Heart right ventricle (tissue), 16 donors: ENCODE measurements around the gene DYNC1I1. TPM values are rescaled to one million over a fixed set of nuclear protein-coding genes. Genes with fewer than 3 reads are reported as not detected.

Experiments used
- ATAC-seq, 8 donors: fragments of 200-7000 bp; cut with Tn5 transposase; one replicate each; pipeline ENCODE4 v1.9.1; 2020; ENCODE audit warnings: mild to moderate bottlenecking in 8 of 8, moderate library complexity in 8 of 8, moderate number of reproducible peaks in 1 of 8
- DNase-seq, 2 donors: peaks; one replicate each; pipeline ENCODE4 v3.0.0-alpha.2; 2020
- H3K27ac ChIP-seq, 10 donors: fragments of 200-600 bp; sonication (generic) in 2 of 10; one replicate each; pipeline versions ENCODE4 v1.5.0 to v1.8.0; 2020 to 2022; ENCODE audit warnings: mild to moderate bottlenecking in 3 of 10
- H3K27me3 ChIP-seq, 7 donors: fragments of 200-600 bp; one replicate each; pipeline ENCODE4 v1.8.0; 2021 to 2022; ENCODE audit warnings: mild to moderate bottlenecking in 2 of 7
- H3K36me3 ChIP-seq, 9 donors: fragments of 200-600 bp; sonication (generic) in 1 of 9; one replicate each; pipeline versions ENCODE4 v1.5.0 to v1.8.0; 2020 to 2022; ENCODE audit warnings: mild to moderate bottlenecking in 2 of 9
- H3K4me1 ChIP-seq, 9 donors: fragments of 200-600 bp; sonication (generic) in 1 of 9; one replicate each; pipeline versions ENCODE4 v1.5.0 to v1.8.0; 2020 to 2022; ENCODE audit warnings: mild to moderate bottlenecking in 4 of 9
- H3K4me3 ChIP-seq, 10 donors: fragments of 200-600 bp; sonication (generic) in 2 of 10; one replicate each; pipeline versions ENCODE4 v1.5.0 to v1.8.0; 2020 to 2022; ENCODE audit warnings: mild to moderate bottlenecking in 7 of 10, moderate library complexity in 2 of 10
- H3K9me3 ChIP-seq, 11 donors: fragments of 200-600 bp in 10 of 11; sonication (generic) in 2 of 11; one replicate each; pipeline versions ENCODE4 v1.5.0 to v1.8.0; 2013 to 2022; ENCODE audit warnings: mild to moderate bottlenecking in 2 of 11, control low read depth in 1 of 11, moderate library complexity in 1 of 11
- CTCF ChIP-seq, 9 donors: fragments of 200-600 bp; sonication (generic) in 2 of 9; IDR thresholded peaks; one replicate each; pipeline versions ENCODE4 v1.5.0 to v1.8.0; 2021 to 2022; ENCODE audit warnings: antibody characterized with exemption in 9 of 9, mild to moderate bottlenecking in 5 of 9, moderate library complexity in 1 of 9
- WGBS, 2 donors: extraction: QIAGEN DNeasy Blood & Tissue Kit; methylation state at CpG; one replicate each; pipeline ENCODE4 v1.1.7; 2013; ENCODE audit warnings: inconsistent platforms in 1 of 2; 5-methylcytosine and 5-hydroxymethylcytosine counted together
- intact Hi-C, 10 donors: fragments of 100-400 bp; cut with DNase I; formaldehyde crosslinking; loops; one replicate each; pipeline versions ENCODE4 v1.11.1 to v1.14.2; 2022
- polyA plus RNA-seq, 2 donors: library from polyadenylated mRNA; stranded (reverse); fragments of 200-250 nt; gene quantifications; one replicate each; pipeline ENCODE4 v1.2.3, GENCODE V29; 2013
- total RNA-seq, 10 donors: library from RNA; stranded (reverse); fragmentation: NEBNext Ultra II Directional in 3 of 10; extraction: Animal tissue kit (Norgen Biotek cat#: 25700) in 3 of 10; gene quantifications; one replicate each; pipeline versions ENCODE4 v1.2.1 to v1.2.4, GENCODE V29; 2021 to 2023
- donor health status: Arrhythmogenic right ventricular cardiomyopathy.
- donor health status: ischemic (EF 13 %, LVEDD 7.1; RV severe dilation, severe dysfunction).
- donor health status: healthy with polysubstance abuse.
- donor health status: DM: no; HTN: yes; CAD: no.
- donor health status: DM: no; HTN: no; CAD: no.
- donor health status: ischemic (EF 25% LVEDD 6.9; RV normal size, moderate dysfunction).
- donor health status: ischemic (EF 25% LVEDD 5.7; RV mildly dilated, moderate dysfunction).
- donor health status: healthy.
- donor health status: DM: yes; HTN: yes; CAD: no.
- donor health status: Ischemic cardiomyopathy.
- donor health status: ischemic (EF 35%, LVEDD 5.7; RV mildly dilated, moderate dysfunction).
- donor health status: nonischemic (EF 11% LVEDD 7.7; RV severe dilation, severe dysfunction).
- donor health status: DM: yes; HTN: yes; CAD: no.
- donor health status: PGD.
- donor health status: ischemic (EF 29% LVEDD 5.4; RV normal size, mild dysfunction).
- donor health status: nonischemic (EF 23%, LVEDD 6.1; RV moderate dilation, normal function).

Gene DYNC1I1
- total and polyA plus RNA-seq, 12 donors, result 6.4 to 43.4 (median 35.6) TPM

- no peak overlapping the region for H3K27ac ChIP-seq
- H3K9me3 ChIP-seq, result no peaks in the 10 kb centered on the region
- TF ChIP-seq CTCF (IDR thresholded peaks at IDR 0.05), result no peak
- H3K27me3 ChIP-seq, result no peaks in the 10 kb centered on the region
- DNase-seq (no peak), ATAC-seq (no peak)
- WGBS, 2 donors, result 87 to 89% methylated on average over 4 of the region's 4 CpGs
- H3K4me1 ChIP-seq, result peaks cover 0 to under 1% (median 0%) of the 10 kb centered on the region in 9 donors
- H3K36me3 ChIP-seq, result no peaks in the 10 kb centered on the region
- H3K4me3 ChIP-seq, result no peak overlapping the region
- intact Hi-C loops, result no loop called here
These were observed 249.2 kb downstream of the DYNC1I1 start for GRCh38 chr7:96021568-96021967.

GRCh38 chr7:96023387-96023786 lies 251.0 kb downstream of the DYNC1I1 start:
- no peaks in the 10 kb centered on the region for H3K4me1 ChIP-seq

GRCh38 chr7:96026010-96026409 lies 253.7 kb downstream of the DYNC1I1 start:
- H3K4me1 ChIP-seq, result no peaks in the 10 kb centered on the region
- intact Hi-C loops, result no loop called here
- H3K36me3 ChIP-seq, result peaks cover 0 to 8% (median 0%) of the 10 kb centered on the region in 9 donors
- ATAC-seq, result no peak
- TF ChIP-seq CTCF (IDR thresholded peaks at IDR 0.05), result no peak
- no peaks in the 10 kb centered on the region for H3K27me3 ChIP-seq
- WGBS, 2 donors, result 41 to 85% methylated on average over 2 of the region's 2 CpGs
- H3K27ac ChIP-seq, result no peak overlapping the region
- no peak overlapping the region for H3K4me3 ChIP-seq
- H3K9me3 ChIP-seq, result no peaks in the 10 kb centered on the region
- no peak for DNase-seq

More at GRCh38 chr7:96023387-96023786, 251.0 kb downstream of the DYNC1I1 start:
- no peak for DNase-seq
- no peak for ATAC-seq
- no peak overlapping the region for H3K4me3 ChIP-seq
- 66 to 70% methylated on average over 3 of the region's 3 CpGs for WGBS, 2 donors
- H3K27me3 ChIP-seq, result no peaks in the 10 kb centered on the region
- TF ChIP-seq CTCF (IDR thresholded peaks at IDR 0.05), result no peak
- H3K27ac ChIP-seq, result no peak overlapping the region
- intact Hi-C loops, result no loop called here
- no peaks in the 10 kb centered on the region for H3K9me3 ChIP-seq
- H3K36me3 ChIP-seq, result peaks cover 0 to 4% (median 0%) of the 10 kb centered on the region in 9 donors

- WGBS, 2 donors, result 67 to 71% methylated on average over 1 of the region's 1 CpG
- Histone ChIP-seq H3K4me1 (no peaks in the 10 kb centered on the region), H3K4me3 (no peak overlapping the region), H3K9me3 (no peaks in the 10 kb centered on the region), H3K27ac (no peak overlapping the region), H3K36me3 (peaks cover 0 to 8% (median 0%) of the 10 kb centered on the region in 9 donors), H3K27me3 (no peaks in the 10 kb centered on the region)
- intact Hi-C loops, result no loop called here
- TF ChIP-seq CTCF (IDR thresholded peaks at IDR 0.05), result no peak
- no peak for ATAC-seq
- no peak for DNase-seq
These were observed 254.3 kb downstream of the DYNC1I1 start for GRCh38 chr7:96026611-96027010.
